OCI-LY7 (cell line): ENCODE results near the gene TRHDE. TPM values are rescaled to one million over a fixed set of nuclear protein-coding genes. Genes with fewer than 3 reads are reported as not detected.

Source experiments
- BruUV-seq: library from RNA; stranded (reverse); fragments of 400-500 nt; replicated peaks from 2 replicates; lab custom pipeline; 2021; lab: Mats Ljungman, UMichigan
- CTCF ChIA-PET: fragments of 300-600 bp; sonication (Branson Sonifier 250); formaldehyde crosslinking; loops from one replicate; lab custom pipeline; 2022; ENCODE audit warnings: antibody characterized with exemption; ENCODE audit not compliant: unreplicated experiment; lab: Charles Lee
- POLR2A ChIA-PET: fragments of 300-600 bp; sonication (Branson Sonifier 250); formaldehyde crosslinking; loops from one replicate; lab custom pipeline; 2022; ENCODE audit warnings: antibody characterized with exemption; lab: Charles Lee
- DNase-seq: peaks from one replicate; pipeline ENCODE4 v3.0.0-alpha.2; 2015; ENCODE audit warnings: low spot score
- H2AFZ ChIP-seq: fragments of 200-600 bp; sonication (generic), shearing (Covaris generic); 2 replicates; pipeline ENCODE4 v1.6.1; 2014; ENCODE audit warnings: mild to moderate bottlenecking, antibody characterized with exemption, low read length, moderate library complexity
- H3K27ac ChIP-seq: fragments of 200-600 bp; sonication (generic); 2 replicates; pipeline ENCODE4 v1.5.1; 2014; ENCODE audit warnings: mixed run types, low read depth, mild to moderate bottlenecking, moderate library complexity, low read length, inconsistent platforms; ENCODE audit not compliant: poor library complexity, severe bottlenecking
- H3K36me3 ChIP-seq: fragments of 200-600 bp; sonication (generic); 2 replicates; pipeline ENCODE4 v1.6.1; 2014; ENCODE audit warnings: mild to moderate bottlenecking, antibody characterized with exemption, low read length, moderate library complexity, mixed read lengths; ENCODE audit not compliant: insufficient read depth
- H3K4me1 ChIP-seq: fragments of 200-600 bp; sonication (generic); 2 replicates; pipeline ENCODE4 v1.5.1; 2014; ENCODE audit warnings: mild to moderate bottlenecking, low read length; ENCODE audit not compliant: insufficient read depth, poor library complexity, severe bottlenecking
- H3K4me2 ChIP-seq: fragments of 200-600 bp; sonication (generic); 2 replicates; pipeline ENCODE4 v1.6.1; 2014; ENCODE audit warnings: mild to moderate bottlenecking, low read length
- H3K4me3 ChIP-seq: fragments of 200-600 bp; sonication (generic); 2 replicates; pipeline ENCODE4 v1.5.1; 2014; ENCODE audit warnings: mild to moderate bottlenecking, low read depth, low read length; ENCODE audit not compliant: poor library complexity, severe bottlenecking
- H3K79me2 ChIP-seq: fragments of 200-600 bp; sonication (generic); 2 replicates; pipeline ENCODE4 v1.6.1; 2016; ENCODE audit warnings: low read depth, mild to moderate bottlenecking, low read length, moderate library complexity, mixed read lengths; ENCODE audit not compliant: insufficient read depth
- H3K9me2 ChIP-seq: fragments of 200-600 bp; sonication (generic); 2 replicates; pipeline ENCODE4 v1.6.1; 2016; ENCODE audit warnings: mild to moderate bottlenecking, low read length, mixed read lengths; ENCODE audit not compliant: insufficient read depth
- H3K9me3 ChIP-seq: fragments of 200-600 bp; sonication (generic); 2 replicates; pipeline ENCODE4 v1.6.1; 2014; ENCODE audit warnings: mild to moderate bottlenecking, mixed run types, low read length, mixed read lengths
- H4K20me1 ChIP-seq: fragments of 200-600 bp; sonication (generic); 2 replicates; pipeline ENCODE4 v1.6.1; 2014; ENCODE audit warnings: mild to moderate bottlenecking, antibody characterized with exemption, low read length, moderate library complexity, mixed read lengths; ENCODE audit not compliant: insufficient read depth
- CTCF ChIP-seq: fragments of 200-600 bp; sonication (generic); conservative IDR thresholded peaks from 2 replicates; pipeline ENCODE4 v1.5.1; 2014; ENCODE audit warnings: mild to moderate bottlenecking, antibody characterized with exemption, low read length, moderate library complexity, mixed read lengths
- EZH2phosphoT487 ChIP-seq: fragments of 200-600 bp; sonication (generic); IDR thresholded peaks from 2 replicates; pipeline ENCODE4 v1.6.1; 2018; ENCODE audit warnings: low read depth, borderline replicate concordance, mild to moderate bottlenecking, mixed run types, antibody characterized with exemption, low read length, moderate library complexity, mixed read lengths
- intact Hi-C: fragments of 100-400 bp; cut with micrococcal nuclease; formaldehyde crosslinking; loops from one replicate; pipeline ENCODE4 v1.10.0; 2022; ENCODE audit not compliant: unreplicated experiment
- total RNA-seq, 2 experiments: library from RNA; depleted of rRNA in 1 of 2; stranded (reverse); fragments of >200 nt in 1 of 2; shearing (Covaris generic) in 1 of 2; gene quantifications; 2 replicates each; pipeline ENCODE4 v1.2.3, GENCODE V29; 2014 to 2022

The TRHDE gene
- total RNA-seq, 2 experiments from 2014 or later: not detected

GRCh38 chr12:72268386-72268785, 3.8 kb upstream of the TRHDE start:
- no peaks in the 10 kb centered on the region for H3K9me3 ChIP-seq
- H3K9me2 ChIP-seq: no peaks in the 10 kb centered on the region
- H4K20me1 ChIP-seq: no peaks in the 10 kb centered on the region
- H3K4me1 ChIP-seq: no peaks in the 10 kb centered on the region
- no peak overlapping the region for H3K4me2 ChIP-seq
- DNase-seq: no peak
- no peak overlapping the region for H2AFZ ChIP-seq
- no peaks in the 10 kb centered on the region for H3K36me3 ChIP-seq
- no peaks in the 10 kb centered on the region for H3K79me2 ChIP-seq
- BruUV-seq: no TSS peak
- TF ChIP-seq EZH2phosphoT487 (no peak), CTCF (no peak)
- H3K4me3 ChIP-seq: no peak overlapping the region
- CTCF ChIA-PET: no interaction called here
- H3K27ac ChIP-seq: no peak overlapping the region
- POLR2A ChIA-PET: no interaction called here
- intact Hi-C loops: no loop called here

GRCh38 chr12:72269491-72269890, 2.7 kb upstream of the TRHDE start:
- intact Hi-C loops: no loop called here

More at GRCh38 chr12:72269491-72269890, 2.7 kb upstream of the TRHDE start:
- Histone ChIP-seq H3K9me3 (no peaks in the 10 kb centered on the region), H3K36me3 (no peaks in the 10 kb centered on the region), H2AFZ (no peak overlapping the region), H3K4me2 (no peak overlapping the region), H3K4me3 (no peak overlapping the region), H3K9me2 (no peaks in the 10 kb centered on the region), H3K4me1 (no peaks in the 10 kb centered on the region), H3K79me2 (no peaks in the 10 kb centered on the region), H3K27ac (no peak overlapping the region), H4K20me1 (no peaks in the 10 kb centered on the region)
- TF ChIP-seq EZH2phosphoT487 (no peak), CTCF (no peak)
- ChIA-PET POLR2A (no interaction called here), CTCF (no interaction called here)
- no TSS peak for BruUV-seq
- no peak for DNase-seq
